GM18873 (cell line): ENCODE data around the gene ADORA1.

Source experiments
- ATAC-seq: cut with Tn5 transposase; IDR thresholded peaks from one replicate; pipeline ENCODE4 v1.9.1; 2021; ENCODE audit warnings: mild to moderate bottlenecking, moderate library complexity, moderate number of reproducible peaks; ENCODE audit not compliant: unreplicated experiment, low FRiP score

ADORA1 gene

GRCh38 chr1:203127666-203128430 lies at the start of gene ADORA1:
TSS of gene ADORA1 (plus strand) at chr1:203127726. CDS start at chr1:203128842, 1,116 bp downstream.
- no peak for ATAC-seq

- no peak for ATAC-seq
Measured at GRCh38 chr1:203077956-203078355, 49.6 kb upstream of the ADORA1 start.

GRCh38 chr1:203078478-203078877 lies 49.0 kb upstream of the ADORA1 start:
- no peak for ATAC-seq

- ATAC-seq, result no peak
Measured at GRCh38 chr1:203080456-203080855, 47.1 kb upstream of the ADORA1 start.

- ATAC-seq, result no peak
Measured at GRCh38 chr1:203081465-203082230, 45.9 kb upstream of the ADORA1 start.

- no peak for ATAC-seq
Measured at GRCh38 chr1:203082231-203082505, 45.4 kb upstream of the ADORA1 start.

GRCh38 chr1:203082571-203083462 lies 44.7 kb upstream of the ADORA1 start:
- ATAC-seq, result no peak

- ATAC-seq, result no peak
Measured at GRCh38 chr1:203083463-203083921, 44.0 kb upstream of the ADORA1 start.

GRCh38 chr1:203084588-203085527 lies 42.7 kb upstream of the ADORA1 start:
- no peak for ATAC-seq

- ATAC-seq, result no peak
Measured at GRCh38 chr1:203085528-203086406, 41.8 kb upstream of the ADORA1 start, which contains the start of gene MYOG. TSS of gene MYOG (minus strand) at chr1:203086012. CDS start at chr1:203085961, 51 bp downstream.

- no peak for ATAC-seq
Measured at GRCh38 chr1:203086992-203087763, 40.3 kb upstream of the ADORA1 start.

GRCh38 chr1:203088441-203088840 lies 39.1 kb upstream of the ADORA1 start:
- ATAC-seq, result no peak

- no peak for ATAC-seq
Measured at GRCh38 chr1:203089001-203089650, 38.4 kb upstream of the ADORA1 start.

- no peak for ATAC-seq
Measured at GRCh38 chr1:203089651-203090045, 37.9 kb upstream of the ADORA1 start.

- ATAC-seq, result no peak
Measured at GRCh38 chr1:203090421-203091198, 36.9 kb upstream of the ADORA1 start.

GRCh38 chr1:203091199-203091477 lies 36.4 kb upstream of the ADORA1 start:
- ATAC-seq, result no peak

GRCh38 chr1:203091761-203092330 lies 35.7 kb upstream of the ADORA1 start:
- ATAC-seq, result no peak
